Measurements from ENCODE around the gene JARID2. TPM values are rescaled to one million over a fixed set of nuclear protein-coding genes. Genes with fewer than 3 reads are reported as not detected.

Gene JARID2
- total RNA-seq, 1 experiment from 2014 or later: 180 TPM

- TF ChIP-seq ZNF416 (CRISPR knock-in tag; IDR thresholded peaks at IDR 0.05) (no peak), HMGXB4 (CRISPR knock-in tag; IDR thresholded peaks at IDR 0.05) (no peak)
Measured at GRCh38 chr6:15366003-15366535, 120.2 kb downstream of the JARID2 start (continued).

GRCh38 chr6:15366879-15367278 lies 121.0 kb downstream of the JARID2 start:
- Mint-ChIP-seq H3K27me3 (ENCODE audit: low read depth) (no peaks in the 10 kb centered on the region), H3K4me3 (no peak overlapping the region), H3K36me3 (no peaks in the 10 kb centered on the region), H3K4me1 (peaks cover 24% of the 10 kb centered on the region), H3K27ac (no peak overlapping the region), H3K9me3 (no peaks in the 10 kb centered on the region)
- ChIA-PET POLR2A (no interaction called here), CTCF (no interaction called here)
- DNase-seq (ENCODE audit: low spot score): no peak
- TF ChIP-seq FOXP4 (CRISPR knock-in tag; IDR thresholded peaks at IDR 0.05) (no peak), PRRX2 (CRISPR knock-in tag; IDR thresholded peaks at IDR 0.05) (no peak), PREB (CRISPR knock-in tag; IDR thresholded peaks at IDR 0.05; ENCODE audit: borderline replicate concordance) (no peak), HMGA2 (CRISPR knock-in tag; IDR thresholded peaks at IDR 0.05) (no peak), ZSCAN18 (CRISPR knock-in tag; IDR thresholded peaks at IDR 0.05) (no peak), ELF4 (CRISPR knock-in tag; IDR thresholded peaks at IDR 0.05; ENCODE audit: low read depth) (no peak), ZNF281 (CRISPR knock-in tag; IDR thresholded peaks at IDR 0.05) (no peak), NFATC4 (CRISPR knock-in tag; IDR thresholded peaks at IDR 0.05) (no peak), ERG (CRISPR knock-in tag; IDR thresholded peaks at IDR 0.05) (no peak), ETV6 (CRISPR knock-in tag; IDR thresholded peaks at IDR 0.05) (no peak), ZNF263 (CRISPR knock-in tag; IDR thresholded peaks at IDR 0.05; ENCODE audit: low read depth) (no peak), NR1H2 (CRISPR knock-in tag; IDR thresholded peaks at IDR 0.05) (no peak), ZNF232 (CRISPR knock-in tag; IDR thresholded peaks at IDR 0.05) (no peak), ZNF532 (CRISPR knock-in tag; IDR thresholded peaks at IDR 0.05; ENCODE audit: borderline replicate concordance) (no peak), MLX (CRISPR knock-in tag; IDR thresholded peaks at IDR 0.05) (no peak), NR2C2 (CRISPR knock-in tag; IDR thresholded peaks at IDR 0.05) (no peak), E2F5 (CRISPR knock-in tag; IDR thresholded peaks at IDR 0.05) (no peak), CREB1 (CRISPR knock-in tag; IDR thresholded peaks at IDR 0.05) (no peak), ZNF416 (CRISPR knock-in tag; IDR thresholded peaks at IDR 0.05) (no peak)
- ATAC-seq: no peak

All from WTC11 (cell line).